Esophagus muscularis mucosa (tissue), 4 donors: ENCODE data around the gene DZIP1.

Experiments
- EP300 ChIP-seq: sonication (generic); formaldehyde crosslinking; IDR thresholded peaks from one replicate; pipeline ENCODE4 v1.6.1; 2017; ENCODE audit warnings: antibody characterized with exemption
- POLR2AphosphoS5 ChIP-seq, 2 donors: sonication (generic); formaldehyde crosslinking; IDR thresholded peaks; one replicate each; pipeline ENCODE4 v1.6.1; 2017; ENCODE audit warnings: antibody characterized with exemption in 2 of 2
- TF ChIP-seq, protein P1 (sequence below), 3 experiments: fragments of 200-600 bp in 2 of 3; fragments of 450-650 bp in 1 of 3; sonication (generic) in 2 of 3; IDR thresholded peaks; one replicate each; pipeline ENCODE4 v1.5.1; 2017 to 2019; ENCODE audit warnings: antibody characterized with exemption in 3 of 3, mild to moderate bottlenecking in 2 of 3, moderate library complexity in 1 of 3

DNA sequence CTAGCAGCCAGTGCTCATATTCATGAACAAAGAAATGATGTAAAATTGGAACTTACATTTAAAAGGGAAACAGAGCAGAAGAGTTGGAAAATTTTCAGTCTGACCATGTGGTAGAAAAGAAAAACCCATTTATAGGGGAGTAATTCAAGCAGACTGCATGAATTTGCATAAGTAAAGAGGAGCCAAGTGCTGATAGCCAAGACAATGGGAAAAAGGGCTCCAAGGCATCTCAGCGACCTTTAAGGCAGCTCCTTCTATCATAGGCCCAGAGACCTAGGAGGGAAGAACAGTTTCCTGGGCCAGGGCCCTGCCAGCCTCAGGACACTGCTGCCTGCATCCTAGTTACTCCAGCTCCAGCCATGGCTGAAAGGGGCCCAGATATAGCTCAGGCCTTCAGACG is 39.9 kb upstream of the DZIP1 start:
- TF ChIP-seq, protein P1, sequence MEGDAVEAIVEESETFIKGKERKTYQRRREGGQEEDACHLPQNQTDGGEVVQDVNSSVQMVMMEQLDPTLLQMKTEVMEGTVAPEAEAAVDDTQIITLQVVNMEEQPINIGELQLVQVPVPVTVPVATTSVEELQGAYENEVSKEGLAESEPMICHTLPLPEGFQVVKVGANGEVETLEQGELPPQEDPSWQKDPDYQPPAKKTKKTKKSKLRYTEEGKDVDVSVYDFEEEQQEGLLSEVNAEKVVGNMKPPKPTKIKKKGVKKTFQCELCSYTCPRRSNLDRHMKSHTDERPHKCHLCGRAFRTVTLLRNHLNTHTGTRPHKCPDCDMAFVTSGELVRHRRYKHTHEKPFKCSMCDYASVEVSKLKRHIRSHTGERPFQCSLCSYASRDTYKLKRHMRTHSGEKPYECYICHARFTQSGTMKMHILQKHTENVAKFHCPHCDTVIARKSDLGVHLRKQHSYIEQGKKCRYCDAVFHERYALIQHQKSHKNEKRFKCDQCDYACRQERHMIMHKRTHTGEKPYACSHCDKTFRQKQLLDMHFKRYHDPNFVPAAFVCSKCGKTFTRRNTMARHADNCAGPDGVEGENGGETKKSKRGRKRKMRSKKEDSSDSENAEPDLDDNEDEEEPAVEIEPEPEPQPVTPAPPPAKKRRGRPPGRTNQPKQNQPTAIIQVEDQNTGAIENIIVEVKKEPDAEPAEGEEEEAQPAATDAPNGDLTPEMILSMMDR (IDR thresholded peaks at IDR 0.05): no peak
- TF ChIP-seq POLR2AphosphoS5 (IDR thresholded peaks at IDR 0.05): no peak
- no peak for TF ChIP-seq EP300
